CD4-positive, CD25-positive, alpha-beta regulatory T cell (primary cell): ENCODE data around the gene VEGFA. TPM values are rescaled to one million over a fixed set of nuclear protein-coding genes. Genes with fewer than 3 reads are reported as not detected.

Source experiments
- ATAC-seq, 2 donors: fragments of 150-1000 bp; cut with Tn5 transposase; one replicate each; pipeline ENCODE4 v1.10.0; 2021; ENCODE audit warnings: low read depth in 2 of 2, moderate number of reproducible peaks in 2 of 2, moderate library complexity in 1 of 2
- DNase-seq, 3 donors: peaks; one replicate each; pipeline versions ENCODE4 v3.0.0 to v3.0.0-alpha.2; 2012 to 2022; ENCODE audit warnings: mixed read lengths in 1 of 3
- H3K27ac ChIP-seq: one replicate; pipeline ENCODE4 v1.7.0; 2013; ENCODE audit warnings: mild to moderate bottlenecking, low read length; ENCODE audit not compliant: insufficient read depth, poor library complexity, severe bottlenecking
- H3K27me3 ChIP-seq: one replicate; pipeline ENCODE4 v1.7.0; 2013; ENCODE audit warnings: low read length; ENCODE audit not compliant: control insufficient read depth, insufficient read depth
- H3K36me3 ChIP-seq: one replicate; pipeline ENCODE4 v1.7.0; 2013; ENCODE audit warnings: mild to moderate bottlenecking, low read length, moderate library complexity; ENCODE audit not compliant: control insufficient read depth, insufficient read depth
- H3K4me1 ChIP-seq: 2 replicates; pipeline ENCODE4 v1.7.0; 2013; ENCODE audit warnings: mild to moderate bottlenecking, low read length; ENCODE audit not compliant: insufficient read depth, control insufficient read depth, poor library complexity, severe bottlenecking
- H3K4me3 ChIP-seq: one replicate; pipeline ENCODE4 v1.7.0; 2013; ENCODE audit warnings: low read depth, mild to moderate bottlenecking, low read length, moderate library complexity
- H3K9me3 ChIP-seq, 2 experiments: 1 replicate in 1 of 2; 2 replicates in 1 of 2; pipeline ENCODE4 v1.7.0; 2013; ENCODE audit warnings: low read length in 2 of 2, mild to moderate bottlenecking in 1 of 2, moderate library complexity in 1 of 2; ENCODE audit not compliant: control insufficient read depth in 2 of 2
- H3K27ac Mint-ChIP-seq, 3 donors: one replicate each; pipeline ENCODE4 v1.8.0; 2020 to 2022; ENCODE audit warnings: mild to moderate bottlenecking in 3 of 3, mixed read lengths in 3 of 3, moderate library complexity in 2 of 3
- H3K27me3 Mint-ChIP-seq: one replicate; pipeline ENCODE4 v1.8.0; 2022; ENCODE audit warnings: mild to moderate bottlenecking, mixed read lengths
- H3K36me3 Mint-ChIP-seq: one replicate; pipeline ENCODE4 v1.8.0; 2020; ENCODE audit warnings: mixed read lengths
- H3K4me1 Mint-ChIP-seq, 4 donors: one replicate each; pipeline ENCODE4 v1.8.0; 2020 to 2022; ENCODE audit warnings: mixed read lengths in 4 of 4, mild to moderate bottlenecking in 1 of 4
- H3K4me3 Mint-ChIP-seq, 4 donors: one replicate each; pipeline ENCODE4 v1.8.0; 2020 to 2022; ENCODE audit warnings: mild to moderate bottlenecking in 4 of 4, mixed read lengths in 4 of 4, moderate library complexity in 3 of 4
- H3K9me3 Mint-ChIP-seq, 7 donors: one replicate each; pipeline ENCODE4 v1.8.0; 2020 to 2022; ENCODE audit warnings: mixed read lengths in 7 of 7, mild to moderate bottlenecking in 3 of 7, moderate library complexity in 2 of 7
- polyA plus RNA-seq, 4 donors: library from polyadenylated mRNA; unstranded; fragments of 300-500 nt; fragmentation: Illumina TruSeq; gene quantifications; one replicate each; pipeline ENCODE4 v1.2.3, GENCODE V29; 2021
- total RNA-seq: library from RNA; stranded (reverse); gene quantifications from one replicate; pipeline ENCODE4 v1.2.3, GENCODE V29; 2022

VEGFA gene
- total and polyA plus RNA-seq, 5 donors from 2014 or later, result 0.01 to 0.22 (median 0.13) TPM; not detected in 2

DNA sequence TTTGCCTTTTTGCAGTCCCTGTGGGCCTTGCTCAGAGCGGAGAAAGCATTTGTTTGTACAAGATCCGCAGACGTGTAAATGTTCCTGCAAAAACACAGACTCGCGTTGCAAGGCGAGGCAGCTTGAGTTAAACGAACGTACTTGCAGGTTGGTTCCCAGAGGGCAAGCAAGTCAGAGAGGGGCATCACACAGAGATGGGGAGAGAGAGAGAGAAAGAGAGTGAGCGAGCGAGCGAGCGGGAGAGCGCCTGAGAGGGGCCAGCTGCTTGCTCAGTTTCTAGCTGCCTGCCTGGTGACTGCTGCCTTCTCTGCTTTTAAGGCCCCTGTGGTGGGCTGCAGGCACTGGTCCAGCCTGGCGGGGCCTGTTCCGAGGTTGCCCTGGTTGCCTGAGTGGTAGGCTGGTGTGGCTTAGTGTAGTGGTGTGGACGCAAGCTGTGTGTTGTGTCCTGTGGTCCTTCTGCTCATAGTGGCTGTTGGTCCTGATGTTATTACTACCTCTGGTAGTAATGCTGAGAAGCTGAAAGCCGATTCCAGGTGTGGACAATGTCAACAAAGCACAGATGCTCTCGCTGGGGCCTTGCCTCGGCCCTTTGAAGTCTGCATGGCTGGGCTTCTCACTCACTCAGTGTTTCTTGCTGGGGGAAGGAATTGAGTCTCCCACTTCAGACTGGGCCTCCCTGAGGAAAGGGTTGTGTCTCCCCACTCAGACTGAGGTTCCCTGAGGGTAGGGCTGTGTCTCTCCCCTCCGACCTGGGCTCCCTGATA is 12.1 kb downstream of the VEGFA start:
- ATAC-seq (no peak), DNase-seq (no peak)
- Mint-ChIP-seq H3K27me3 (no peaks in the 10 kb centered on the region), H3K36me3 (no peaks in the 10 kb centered on the region), H3K4me1 (no peaks in the 10 kb centered on the region), H3K4me3 (no peak overlapping the region), H3K27ac (peak overlapping the region in 1 of 3 donors; percentile 48), H3K9me3 (no peaks in the 10 kb centered on the region)
- no peaks in the 10 kb centered on the region for H3K36me3 ChIP-seq
- no peaks in the 10 kb centered on the region for H3K4me1 ChIP-seq
- H3K27me3 ChIP-seq, result no peaks in the 10 kb centered on the region
- no peak overlapping the region for H3K27ac ChIP-seq
- H3K4me3 ChIP-seq, result no peak overlapping the region
- no peaks in the 10 kb centered on the region for H3K9me3 ChIP-seq

DNA sequence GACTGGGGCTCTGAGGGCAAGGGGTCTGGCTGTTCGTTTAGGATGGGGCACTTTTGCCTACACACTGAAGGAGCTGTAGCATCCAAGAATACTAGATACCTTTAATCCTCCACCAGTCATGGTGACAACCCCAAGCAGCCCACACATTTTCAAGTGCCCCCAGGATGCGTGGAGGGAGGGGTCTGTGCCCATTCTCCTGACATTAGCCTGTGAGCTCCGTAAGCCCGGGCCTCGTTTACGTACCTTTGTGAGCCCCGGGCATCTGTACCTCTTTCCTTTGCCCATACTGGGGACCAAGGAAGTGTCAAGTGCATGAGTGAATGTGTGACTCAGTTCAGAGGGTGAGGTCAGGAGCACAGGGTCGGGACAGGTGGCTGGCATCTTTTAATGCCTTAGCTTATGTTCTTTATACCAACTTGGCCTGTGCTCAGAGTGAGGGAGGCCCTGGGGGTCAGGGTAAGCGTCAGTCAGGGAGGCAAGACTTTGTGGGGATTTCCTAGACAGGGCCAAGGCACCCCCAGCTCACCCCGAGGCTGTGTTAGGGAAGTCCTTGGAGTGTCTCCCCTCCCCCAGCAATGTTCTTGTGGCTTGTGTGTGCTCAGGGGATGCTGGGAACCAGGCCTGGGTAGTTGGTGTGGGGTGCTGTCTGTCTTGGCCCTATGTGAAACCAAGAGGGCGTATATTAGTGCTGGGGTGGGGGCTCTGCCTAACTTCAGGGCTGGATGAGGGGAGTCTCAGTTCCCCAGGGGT is 12.9 kb downstream of the VEGFA start:
- Mint-ChIP-seq H3K27me3 (no peaks in the 10 kb centered on the region), H3K4me1 (no peaks in the 10 kb centered on the region), H3K4me3 (no peak overlapping the region), H3K9me3 (no peaks in the 10 kb centered on the region), H3K36me3 (no peaks in the 10 kb centered on the region), H3K27ac (no peak overlapping the region)
- Histone ChIP-seq H3K36me3 (no peaks in the 10 kb centered on the region), H3K9me3 (no peaks in the 10 kb centered on the region), H3K27me3 (no peaks in the 10 kb centered on the region), H3K27ac (no peak overlapping the region), H3K4me3 (no peak overlapping the region), H3K4me1 (no peaks in the 10 kb centered on the region)
- DNase-seq (no peak), ATAC-seq (no peak)

DNA sequence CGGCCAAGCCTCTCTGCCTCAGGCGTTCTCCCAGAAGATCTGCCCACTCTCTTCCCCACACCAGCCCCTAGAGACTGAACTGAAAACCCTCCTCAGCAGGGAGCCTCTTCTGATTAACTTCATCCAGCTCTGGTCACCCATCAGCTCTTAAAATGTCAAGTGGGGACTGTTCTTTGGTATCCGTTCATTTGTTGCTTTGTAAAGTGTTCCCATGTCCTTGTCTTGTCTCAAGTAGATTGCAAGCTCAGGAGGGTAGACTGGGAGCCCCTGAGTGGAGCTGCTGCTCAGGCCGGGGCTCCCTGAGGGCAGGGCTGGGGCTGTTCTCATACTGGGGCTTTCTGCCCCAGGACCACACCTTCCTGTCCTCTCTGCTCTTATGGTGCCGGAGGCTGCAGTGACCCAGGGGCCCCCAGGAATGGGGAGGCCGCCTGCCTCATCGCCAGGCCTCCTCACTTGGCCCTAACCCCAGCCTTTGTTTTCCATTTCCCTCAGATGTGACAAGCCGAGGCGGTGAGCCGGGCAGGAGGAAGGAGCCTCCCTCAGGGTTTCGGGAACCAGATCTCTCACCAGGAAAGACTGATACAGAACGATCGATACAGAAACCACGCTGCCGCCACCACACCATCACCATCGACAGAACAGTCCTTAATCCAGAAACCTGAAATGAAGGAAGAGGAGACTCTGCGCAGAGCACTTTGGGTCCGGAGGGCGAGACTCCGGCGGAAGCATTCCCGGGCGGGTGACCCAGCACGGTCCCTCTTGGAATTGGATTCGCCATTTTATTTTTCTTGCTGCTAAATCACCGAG is 14.2 kb downstream of the VEGFA start:
- ATAC-seq (no peak), DNase-seq (no peak)
- Mint-ChIP-seq H3K36me3 (no peaks in the 10 kb centered on the region), H3K9me3 (no peaks in the 10 kb centered on the region), H3K27me3 (no peaks in the 10 kb centered on the region), H3K27ac (no peak overlapping the region), H3K4me3 (no peak overlapping the region), H3K4me1 (no peaks in the 10 kb centered on the region)
- Histone ChIP-seq H3K9me3 (no peaks in the 10 kb centered on the region), H3K36me3 (no peaks in the 10 kb centered on the region), H3K4me1 (no peaks in the 10 kb centered on the region), H3K27me3 (no peaks in the 10 kb centered on the region), H3K4me3 (no peak overlapping the region), H3K27ac (no peak overlapping the region)

DNA sequence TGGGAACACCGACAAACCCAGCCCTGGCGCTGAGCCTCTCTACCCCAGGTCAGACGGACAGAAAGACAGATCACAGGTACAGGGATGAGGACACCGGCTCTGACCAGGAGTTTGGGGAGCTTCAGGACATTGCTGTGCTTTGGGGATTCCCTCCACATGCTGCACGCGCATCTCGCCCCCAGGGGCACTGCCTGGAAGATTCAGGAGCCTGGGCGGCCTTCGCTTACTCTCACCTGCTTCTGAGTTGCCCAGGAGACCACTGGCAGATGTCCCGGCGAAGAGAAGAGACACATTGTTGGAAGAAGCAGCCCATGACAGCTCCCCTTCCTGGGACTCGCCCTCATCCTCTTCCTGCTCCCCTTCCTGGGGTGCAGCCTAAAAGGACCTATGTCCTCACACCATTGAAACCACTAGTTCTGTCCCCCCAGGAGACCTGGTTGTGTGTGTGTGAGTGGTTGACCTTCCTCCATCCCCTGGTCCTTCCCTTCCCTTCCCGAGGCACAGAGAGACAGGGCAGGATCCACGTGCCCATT is 15.3 kb downstream of the VEGFA start:
- Histone ChIP-seq H3K27me3 (no peaks in the 10 kb centered on the region), H3K4me3 (no peak overlapping the region), H3K9me3 (no peaks in the 10 kb centered on the region), H3K36me3 (no peaks in the 10 kb centered on the region), H3K27ac (no peak overlapping the region), H3K4me1 (no peaks in the 10 kb centered on the region)
- no peaks in the 10 kb centered on the region for H3K9me3 Mint-ChIP-seq
- DNase-seq (no peak), ATAC-seq (no peak)
- no peak overlapping the region for H3K27ac Mint-ChIP-seq
- peaks cover 0 to 2% (median 0%) of the 10 kb centered on the region in 4 donors for H3K4me1 Mint-ChIP-seq
- H3K4me3 Mint-ChIP-seq, result no peak overlapping the region
- no peaks in the 10 kb centered on the region for H3K36me3 Mint-ChIP-seq
- no peaks in the 10 kb centered on the region for H3K27me3 Mint-ChIP-seq

DNA sequence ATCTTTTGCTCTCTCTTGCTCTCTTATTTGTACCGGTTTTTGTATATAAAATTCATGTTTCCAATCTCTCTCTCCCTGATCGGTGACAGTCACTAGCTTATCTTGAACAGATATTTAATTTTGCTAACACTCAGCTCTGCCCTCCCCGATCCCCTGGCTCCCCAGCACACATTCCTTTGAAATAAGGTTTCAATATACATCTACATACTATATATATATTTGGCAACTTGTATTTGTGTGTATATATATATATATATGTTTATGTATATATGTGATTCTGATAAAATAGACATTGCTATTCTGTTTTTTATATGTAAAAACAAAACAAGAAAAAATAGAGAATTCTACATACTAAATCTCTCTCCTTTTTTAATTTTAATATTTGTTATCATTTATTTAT is 15.9 kb downstream of the VEGFA start:
- Histone ChIP-seq H3K36me3 (no peaks in the 10 kb centered on the region), H3K4me1 (no peaks in the 10 kb centered on the region), H3K27ac (no peak overlapping the region), H3K27me3 (no peaks in the 10 kb centered on the region), H3K4me3 (no peak overlapping the region), H3K9me3 (no peaks in the 10 kb centered on the region)
- Mint-ChIP-seq H3K36me3 (no peaks in the 10 kb centered on the region), H3K27me3 (no peaks in the 10 kb centered on the region), H3K9me3 (no peaks in the 10 kb centered on the region), H3K4me1 (peaks cover 0 to 2% (median 0%) of the 10 kb centered on the region in 4 donors), H3K4me3 (no peak overlapping the region), H3K27ac (no peak overlapping the region)
- ATAC-seq, result no peak
- DNase-seq, result no peak

DNA sequence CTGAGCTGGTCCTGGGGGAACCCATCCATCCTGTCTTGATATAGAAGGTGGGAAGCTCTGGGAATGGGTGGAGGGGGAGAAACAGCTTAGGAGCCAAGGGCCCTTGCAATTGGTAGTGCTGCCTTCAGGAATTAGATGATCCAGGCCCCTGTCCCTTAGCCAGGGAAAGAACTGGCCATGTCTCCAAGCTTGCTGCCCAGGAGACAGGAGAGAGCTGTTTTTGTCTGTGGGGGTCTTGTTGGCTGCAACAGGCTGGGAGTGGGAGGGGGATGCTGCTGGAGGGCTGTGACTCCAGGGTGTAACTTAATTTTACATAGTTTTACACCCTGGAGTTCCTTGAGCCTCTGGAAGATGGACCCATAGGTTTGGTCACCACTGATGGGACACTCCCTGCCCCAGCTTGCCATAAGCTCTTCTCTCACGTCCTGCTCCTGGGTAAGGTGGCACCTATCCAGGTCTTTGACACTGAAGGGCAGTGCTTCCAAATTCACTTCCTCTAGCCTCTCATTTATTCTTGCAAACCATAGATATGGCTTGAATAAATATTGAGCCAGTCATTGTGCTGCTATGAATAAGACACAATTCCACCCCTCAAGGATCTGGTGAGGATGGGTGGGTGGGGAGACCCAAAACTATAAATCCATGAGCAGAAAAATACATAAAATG is 16.8 kb downstream of the VEGFA start:
- no peaks in the 10 kb centered on the region for H3K36me3 Mint-ChIP-seq
- DNase-seq (no peak), ATAC-seq (no peak)
- no peaks in the 10 kb centered on the region for H3K36me3 ChIP-seq
- no peak overlapping the region for H3K4me3 ChIP-seq
- H3K27ac ChIP-seq, result no peak overlapping the region
- no peaks in the 10 kb centered on the region for H3K4me1 ChIP-seq
- H3K27me3 Mint-ChIP-seq, result peaks cover 8% of the 10 kb centered on the region
- no peaks in the 10 kb centered on the region for H3K9me3 ChIP-seq
- H3K4me3 Mint-ChIP-seq, result no peak overlapping the region
- peaks cover 0 to 2% (median 0%) of the 10 kb centered on the region in 4 donors for H3K4me1 Mint-ChIP-seq
- no peaks in the 10 kb centered on the region for H3K9me3 Mint-ChIP-seq
- no peaks in the 10 kb centered on the region for H3K27me3 ChIP-seq
- H3K27ac Mint-ChIP-seq, result no peak overlapping the region

DNA sequence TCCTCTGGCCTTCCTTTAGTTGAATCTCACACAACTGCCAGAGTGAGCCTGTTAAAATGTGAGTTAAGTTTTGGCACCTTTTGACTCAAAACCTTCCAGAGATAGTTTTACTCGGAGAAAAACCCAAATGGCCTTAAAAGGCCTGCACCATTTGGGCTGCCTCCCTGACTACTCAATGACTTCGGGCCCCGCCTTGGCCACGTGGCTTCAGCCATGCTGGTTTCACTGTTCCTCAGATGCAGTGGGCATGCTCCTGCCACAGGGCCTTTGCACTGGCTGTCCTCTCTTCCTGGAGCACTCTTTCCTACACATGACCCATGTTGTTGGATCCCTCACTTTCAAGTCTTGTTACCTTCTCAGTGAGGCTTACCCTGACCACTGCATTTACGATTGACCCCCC is 18.3 kb downstream of the VEGFA start:
- H3K4me3 Mint-ChIP-seq, result no peak overlapping the region
- Histone ChIP-seq H3K9me3 (no peaks in the 10 kb centered on the region), H3K27me3 (no peaks in the 10 kb centered on the region), H3K27ac (no peak overlapping the region), H3K36me3 (no peaks in the 10 kb centered on the region), H3K4me3 (no peak overlapping the region), H3K4me1 (no peaks in the 10 kb centered on the region)
- ATAC-seq (no peak), DNase-seq (no peak)
- no peaks in the 10 kb centered on the region for H3K36me3 Mint-ChIP-seq
- H3K27me3 Mint-ChIP-seq, result peaks cover 9% of the 10 kb centered on the region
- peaks cover 0 to 2% (median 0%) of the 10 kb centered on the region in 4 donors for H3K4me1 Mint-ChIP-seq
- no peaks in the 10 kb centered on the region for H3K9me3 Mint-ChIP-seq
- no peak overlapping the region for H3K27ac Mint-ChIP-seq
